ENCODE data around the gene CHSY1.

GRCh38 chr15:101272584-101272983 is 20.7 kb upstream of the CHSY1 start:
- TF ChIP-seq CTCF (IDR thresholded peaks at IDR 0.05): no peak
- TF ChIP-seq POLR2AphosphoS5 (IDR thresholded peaks at IDR 0.05; ENCODE audit: insufficient read depth in 1 of 2, low read depth in 1 of 2): no peak
